Medulla oblongata (tissue), 1 donor: ENCODE measurements around the gene IL17B.
A peak's percentile ranks its signal among the peaks of the same experiment; 100 is the strongest.

Experiments
- DNase-seq: peaks from one replicate; pipeline ENCODE4 v3.0.0-alpha.2; 2015; ENCODE audit errors: extremely low spot score

The IL17B gene

GRCh38 chr5:149414405-149415065, 35.4 kb upstream of the IL17B start:
- DNase-seq, result no peak

DNA sequence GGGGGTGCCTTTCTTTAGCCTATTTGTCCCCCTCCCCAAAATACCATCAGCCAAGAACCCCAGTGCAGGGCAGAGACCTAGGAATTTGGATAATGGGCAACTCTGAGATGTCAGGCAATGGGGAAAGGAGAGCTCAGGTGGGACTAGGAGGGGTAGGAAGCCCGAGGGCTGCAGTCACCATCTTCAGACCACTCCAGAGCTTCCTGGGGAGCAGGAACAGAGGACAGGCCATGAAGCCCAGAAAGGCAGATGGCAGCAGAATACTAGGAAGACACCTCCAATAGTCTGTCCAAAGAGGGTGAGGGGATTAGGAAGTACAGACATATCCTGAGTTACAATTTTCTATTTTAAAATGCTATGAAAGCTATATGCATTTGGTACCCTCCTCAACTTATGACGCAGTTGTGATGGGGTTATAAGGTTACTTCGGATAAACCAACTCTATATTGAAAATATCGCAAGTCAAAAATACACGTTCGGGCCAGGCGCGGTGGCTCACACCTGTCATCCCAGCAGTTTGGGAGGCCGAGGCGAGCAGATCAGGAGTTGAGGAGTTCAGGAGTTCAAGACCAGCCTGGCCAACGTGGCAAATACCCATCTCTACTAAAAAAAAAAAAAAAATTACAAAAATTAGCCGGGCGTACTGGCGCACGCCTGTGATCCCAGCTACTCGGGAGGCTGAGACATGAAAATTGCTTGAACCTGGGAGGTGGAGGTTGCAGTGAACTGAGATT, 34.6 kb upstream of the IL17B start:
- no peak for DNase-seq

DNA sequence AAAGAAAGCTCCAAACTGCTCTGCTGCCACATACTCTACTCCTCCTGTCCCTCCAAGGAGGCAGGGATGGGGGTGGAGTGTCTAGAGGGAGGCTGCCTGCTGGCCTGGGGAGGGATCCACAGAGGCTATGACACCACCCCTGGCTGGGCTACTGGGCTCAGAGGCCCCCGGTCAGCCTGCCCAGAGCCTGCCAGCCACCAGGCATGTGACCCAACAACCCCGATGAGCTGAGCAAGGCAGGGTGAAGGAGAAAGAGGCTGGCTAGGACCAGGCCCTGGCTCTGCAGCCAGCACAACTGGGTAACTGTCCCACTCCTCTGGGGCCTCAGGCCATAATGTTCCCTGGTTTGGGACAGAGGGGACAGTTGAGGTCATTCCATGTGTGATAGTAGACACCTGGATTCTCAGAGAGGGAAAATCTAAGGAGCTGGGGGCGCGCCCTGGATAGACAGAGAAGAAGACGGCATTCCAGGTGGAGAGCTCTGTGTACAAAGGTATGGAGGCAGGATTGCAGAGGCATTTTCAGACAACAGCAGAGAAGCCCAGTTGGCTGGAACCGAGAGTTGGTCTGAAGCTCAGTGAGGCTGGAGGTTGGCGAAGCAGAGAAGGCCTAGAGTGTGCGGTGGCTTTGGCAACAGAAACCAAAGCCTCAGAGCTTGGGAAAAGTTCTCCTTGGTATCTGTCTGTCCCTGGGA, 33.8 kb upstream of the IL17B start:
- DNase-seq, result peak; percentile 7

- no peak for DNase-seq
Observed at GRCh38 chr5:149411738-149412519, 32.8 kb upstream of the IL17B start.

- DNase-seq, result no peak
Observed at GRCh38 chr5:149410721-149411432, 31.8 kb upstream of the IL17B start.

GRCh38 chr5:149410071-149410470, 31.0 kb upstream of the IL17B start:
- no peak for DNase-seq

GRCh38 chr5:149409268-149409948, 30.3 kb upstream of the IL17B start:
- no peak for DNase-seq

DNA sequence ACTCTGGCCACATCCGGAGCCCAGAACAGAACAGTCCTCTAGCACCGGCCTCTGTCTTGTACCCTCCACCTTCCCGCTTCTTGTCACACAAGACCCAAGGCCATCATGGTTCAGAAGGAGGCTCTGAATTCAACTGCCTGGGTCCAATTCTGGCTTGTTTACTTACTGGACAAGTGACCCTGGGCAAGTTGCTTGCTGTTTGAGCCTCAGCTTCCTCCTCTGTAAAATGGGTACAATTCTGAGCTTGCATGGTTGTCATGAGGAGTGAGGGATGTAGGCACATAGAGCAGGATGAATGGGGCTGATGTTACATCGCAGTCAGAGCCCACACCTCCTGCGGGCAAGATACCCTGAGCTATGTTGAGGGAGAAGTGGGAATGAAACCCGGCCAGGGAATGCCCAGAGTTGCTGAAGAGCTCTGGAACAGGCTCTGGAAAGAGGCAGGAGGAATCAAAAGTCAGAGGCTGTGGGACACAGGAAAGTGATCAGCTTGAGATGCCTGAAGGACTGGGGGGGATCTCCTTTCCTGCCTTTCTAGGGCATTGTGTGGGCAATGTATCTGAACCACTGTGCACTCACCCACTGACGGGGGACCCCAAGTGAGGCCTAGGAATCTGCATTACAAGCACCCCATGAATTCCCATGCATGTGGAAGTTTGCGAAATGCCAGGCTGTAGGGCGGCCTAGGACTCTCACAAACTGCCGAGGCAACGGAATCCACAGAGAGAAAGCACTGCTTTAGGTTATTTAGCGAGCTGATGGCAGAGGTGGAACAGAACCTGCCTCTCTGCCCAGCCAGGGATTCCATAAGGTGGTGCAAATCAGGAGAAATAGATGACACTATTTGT, 29.4 kb upstream of the IL17B start:
- DNase-seq, result no peak

- DNase-seq, result no peak
Observed at GRCh38 chr5:149407323-149408251, 28.5 kb upstream of the IL17B start.

GRCh38 chr5:149406979-149407306, 27.9 kb upstream of the IL17B start:
- no peak for DNase-seq

GRCh38 chr5:149406203-149406978, 27.3 kb upstream of the IL17B start:
- DNase-seq, result no peak

GRCh38 chr5:149405550-149406202, 26.6 kb upstream of the IL17B start:
- no peak for DNase-seq

DNA sequence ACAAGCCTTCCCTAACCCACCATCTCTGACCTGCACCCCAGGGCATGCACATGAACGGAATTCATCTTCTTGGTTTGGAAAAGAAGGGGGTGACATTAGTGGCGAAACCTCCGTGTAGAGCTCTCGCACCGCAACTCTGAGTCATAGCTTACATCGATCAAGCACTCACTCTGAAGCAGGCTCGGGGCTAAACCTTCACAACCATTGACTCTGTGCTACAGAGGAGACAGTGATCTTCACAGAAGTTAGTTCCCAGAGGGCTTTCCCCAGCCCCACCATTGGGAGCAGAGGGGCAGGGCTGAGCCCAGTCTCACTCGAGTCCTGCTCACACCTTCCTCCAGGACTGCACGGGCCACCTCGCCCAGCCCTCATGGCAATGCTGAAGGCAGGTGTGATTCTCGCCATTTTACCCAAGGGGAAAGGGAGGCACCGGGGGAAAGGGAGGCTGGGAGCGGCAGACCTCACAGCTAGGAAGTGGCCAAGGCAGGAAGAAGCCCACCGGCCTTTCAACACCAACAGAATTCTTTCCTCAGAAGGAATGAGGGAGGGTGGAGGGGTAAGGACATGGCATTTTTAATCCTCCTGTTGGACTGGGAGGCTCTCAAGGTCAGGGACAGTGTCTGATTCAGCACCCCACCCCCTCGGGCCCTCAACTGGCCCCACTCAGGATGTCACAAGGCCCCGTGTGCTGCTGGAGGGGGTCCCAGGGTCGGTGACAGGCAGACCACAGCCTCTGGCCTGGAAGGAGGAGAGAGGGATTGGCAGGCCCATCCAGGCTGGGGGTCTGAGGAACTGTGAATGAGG, 25.9 kb upstream of the IL17B start:
- DNase-seq, result no peak

DNA sequence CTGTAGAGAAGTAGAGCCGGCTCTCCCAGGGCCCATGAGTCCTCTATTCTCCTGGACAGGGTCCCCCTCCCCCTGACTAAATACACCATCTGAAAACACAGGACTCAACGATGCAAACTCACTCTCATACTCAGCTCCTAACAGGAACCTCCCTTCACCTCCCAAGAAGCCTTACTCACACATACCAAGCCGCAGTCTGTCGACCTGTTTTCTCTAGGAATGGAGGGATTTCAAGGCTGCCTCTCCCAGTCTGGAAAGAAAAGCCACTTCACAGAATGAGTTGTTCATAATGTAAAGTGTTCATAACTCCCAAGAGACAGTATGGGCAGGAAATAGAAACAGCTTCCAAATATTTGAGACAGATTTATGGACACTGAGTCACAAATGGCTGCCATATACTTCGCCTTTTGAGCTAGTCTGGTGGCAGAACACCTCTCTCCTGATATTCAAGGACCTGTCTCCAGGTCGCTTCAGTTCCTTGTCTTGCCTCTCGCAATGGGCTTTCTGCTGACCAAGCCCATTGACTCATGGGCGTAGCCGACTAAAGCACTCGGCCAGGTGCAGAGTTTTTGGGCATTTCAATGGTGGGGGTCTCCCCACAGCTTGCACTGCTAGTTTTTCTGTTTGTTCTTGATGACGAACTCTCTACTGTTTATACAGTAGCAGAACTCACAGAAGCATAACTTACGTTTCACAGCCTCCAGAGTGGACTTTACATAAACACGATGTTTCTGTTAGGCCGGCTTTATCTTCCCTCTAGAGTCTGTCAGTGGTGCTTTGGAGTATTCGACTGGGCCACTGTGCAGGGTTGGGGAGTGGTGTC, 25.0 kb upstream of the IL17B start:
- DNase-seq, result no peak

- DNase-seq, result no peak
Observed at GRCh38 chr5:149402291-149402690, 23.2 kb upstream of the IL17B start.

- DNase-seq, result no peak
Observed at GRCh38 chr5:149401051-149401450, 22.0 kb upstream of the IL17B start.
